ENCODE measurements around the gene ZNF385D. TPM values are rescaled to one million over a fixed set of nuclear protein-coding genes. Genes with fewer than 3 reads are reported as not detected.
"Not testable (repeated sequence)": the region's sequence is repeated elsewhere in the genome, so short reads cannot be mapped to it uniquely, and the experiment has no call there.

ZNF385D gene
- total RNA-seq, 1 donor from 2014 or later: 28.5 TPM

DNA sequence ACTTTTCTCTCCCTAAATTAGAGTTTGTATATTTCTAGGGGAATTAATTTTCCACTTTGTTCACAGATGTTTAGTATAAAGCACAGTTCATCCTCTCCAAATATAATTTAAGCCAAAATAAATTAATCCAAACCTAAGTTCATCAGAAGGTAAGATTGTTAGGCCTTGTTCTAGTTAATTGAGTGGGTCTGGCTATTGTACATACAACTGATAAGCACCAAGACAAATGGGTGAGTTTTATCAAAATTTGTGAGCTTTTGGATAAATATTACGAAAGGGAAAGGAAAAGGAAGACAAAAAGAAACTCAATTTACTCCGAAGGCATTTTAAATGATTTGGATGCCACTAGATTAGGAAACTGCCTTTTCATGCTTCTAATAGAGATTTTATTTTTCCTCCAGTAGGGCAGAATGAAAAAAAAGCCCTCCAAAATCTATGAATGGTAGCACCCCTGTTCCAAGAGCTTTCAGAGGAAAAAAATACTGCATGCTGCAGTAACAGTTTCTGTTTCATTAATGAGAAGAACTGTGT, 304.0 kb downstream of the ZNF385D start:
- DNase-seq (ENCODE audit: low spot score): no peak

DNA sequence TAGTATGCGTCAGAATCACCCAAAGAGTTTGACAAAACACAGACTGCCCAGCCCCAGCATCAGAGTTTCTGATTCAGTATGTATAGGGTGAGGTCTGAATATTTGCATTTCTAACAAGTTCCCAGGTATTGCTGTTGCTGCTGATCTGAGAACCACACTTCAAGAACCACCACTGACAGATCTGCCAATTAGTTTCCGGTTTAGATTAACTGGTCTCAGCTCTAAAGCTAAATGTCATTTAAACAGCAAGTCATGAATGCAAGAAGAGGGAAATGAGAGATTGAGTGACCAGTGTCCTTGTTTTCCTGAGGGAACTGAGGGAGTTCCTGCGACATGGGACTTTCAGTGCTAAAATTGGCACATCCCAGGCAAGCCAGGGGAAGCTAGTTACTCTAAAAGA, 305.0 kb downstream of the ZNF385D start:
- DNase-seq (ENCODE audit: low spot score): no peak

DNA sequence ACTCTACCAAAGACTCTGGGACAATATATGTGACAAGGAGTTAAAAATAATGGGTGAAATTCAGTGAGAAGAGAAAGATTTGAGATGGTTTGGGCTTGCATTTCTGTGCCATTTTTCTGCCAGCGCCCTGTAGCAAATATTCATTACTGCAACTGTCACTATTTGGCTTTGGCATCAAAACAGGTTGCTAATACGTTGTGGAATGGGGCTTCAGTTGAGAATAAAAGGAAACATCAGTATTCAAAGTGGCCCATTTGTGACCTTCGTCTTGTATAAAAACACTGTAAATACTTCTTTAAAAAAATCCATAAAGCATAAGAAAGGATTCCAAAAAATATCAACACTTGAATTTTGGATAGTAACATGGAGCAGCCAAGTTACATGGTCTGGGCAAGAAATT, 309.2 kb downstream of the ZNF385D start:
- DNase-seq (ENCODE audit: low spot score): no peak

DNA sequence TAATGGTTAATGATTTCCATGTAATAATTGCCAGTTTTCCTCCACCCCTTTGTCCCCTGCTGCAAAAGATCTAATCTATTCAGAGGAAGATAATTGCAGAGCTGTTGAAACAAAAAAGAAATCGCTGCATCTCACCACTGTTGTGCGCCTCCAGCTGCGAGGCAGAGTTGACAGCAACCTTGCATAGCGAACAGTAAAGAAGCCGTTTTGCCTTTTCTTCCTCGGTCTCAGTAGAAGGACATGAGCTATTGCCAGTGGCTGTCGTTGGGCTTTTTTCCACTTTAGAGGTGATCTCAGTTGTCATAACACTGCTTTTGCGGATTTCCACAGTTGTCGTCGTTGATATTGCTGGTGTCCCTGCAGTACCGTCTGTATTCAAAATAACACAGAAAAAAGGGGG, 314.2 kb downstream of the ZNF385D start:
- no peak for DNase-seq (ENCODE audit: low spot score)

DNA sequence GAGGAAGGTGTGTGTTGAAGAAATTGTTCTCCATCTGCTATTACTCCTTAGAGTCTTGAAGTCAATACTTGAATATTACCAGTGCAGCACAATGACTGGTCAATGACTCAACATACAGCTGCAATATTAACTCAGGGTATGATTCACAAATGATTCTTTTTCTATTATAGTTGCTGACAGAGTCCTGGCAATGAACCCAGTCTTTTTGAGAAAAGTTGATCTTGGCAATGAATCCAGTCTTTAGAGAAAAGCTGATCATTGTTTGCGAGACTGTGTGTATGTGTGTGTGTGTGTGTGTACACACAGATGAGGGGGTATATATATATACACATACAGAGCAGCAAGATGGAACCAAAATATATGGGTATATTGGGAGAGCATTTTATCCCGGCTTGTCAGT, 315.1 kb downstream of the ZNF385D start:
- DNase-seq (ENCODE audit: low spot score): no peak

DNA sequence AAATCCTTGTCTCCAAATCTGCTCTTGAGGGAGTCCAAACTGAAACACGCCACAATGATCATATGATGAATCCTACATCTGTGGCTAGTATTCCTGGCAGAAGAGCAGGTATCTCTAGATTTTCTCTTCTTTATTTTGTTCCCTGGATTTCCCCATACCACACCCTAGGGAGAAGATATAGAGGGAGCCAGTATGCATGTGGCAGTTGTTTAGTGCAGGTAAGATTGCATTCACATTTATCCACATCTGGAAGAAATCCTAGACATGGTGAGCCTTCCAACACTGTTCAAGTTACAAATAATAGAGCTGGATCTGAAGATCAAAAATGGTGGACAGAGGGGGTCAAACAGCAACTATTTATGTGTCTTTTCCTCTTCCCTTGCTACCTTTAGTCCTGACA, 316.7 kb downstream of the ZNF385D start:
- DNase-seq (ENCODE audit: low spot score): no peak

DNA sequence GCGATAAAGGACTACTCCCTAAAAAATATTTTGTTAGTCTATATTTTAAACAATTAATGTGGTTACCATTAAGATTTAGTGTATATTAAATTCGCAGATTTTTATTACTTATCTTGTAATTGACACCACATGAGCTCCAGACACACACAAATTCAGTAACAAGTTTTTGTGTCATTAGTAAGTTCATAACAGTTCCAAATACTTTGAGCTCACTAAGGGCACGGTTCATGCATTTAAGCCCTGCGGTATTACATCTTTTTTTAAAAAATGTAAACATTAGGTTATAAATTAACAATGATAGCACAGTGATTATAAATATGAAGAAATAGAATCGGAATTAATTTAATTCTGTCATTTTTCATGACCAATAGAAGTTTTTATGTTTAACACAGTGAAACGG, 317.3 kb downstream of the ZNF385D start:
- no peak for DNase-seq (ENCODE audit: low spot score)

DNA sequence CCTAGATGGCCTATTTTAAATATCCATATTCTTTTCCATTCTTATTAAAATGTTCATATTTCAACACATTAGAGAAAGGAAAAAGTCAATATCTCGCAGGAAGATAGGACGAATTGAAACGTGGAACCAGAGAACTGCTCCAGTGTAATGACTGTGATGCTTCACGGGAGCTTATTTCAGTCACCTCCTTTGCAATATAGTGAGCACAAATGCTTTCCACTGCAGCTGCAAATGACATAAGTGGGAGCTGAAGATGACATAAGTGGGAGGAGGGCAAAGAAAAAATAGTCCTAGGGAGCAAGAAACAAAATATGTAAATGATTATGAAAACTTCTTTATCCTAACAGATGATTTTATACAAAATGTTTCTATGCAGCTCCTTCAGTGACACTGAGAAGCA, 324.1 kb downstream of the ZNF385D start:
- DNase-seq (ENCODE audit: low spot score): no peak

DNA sequence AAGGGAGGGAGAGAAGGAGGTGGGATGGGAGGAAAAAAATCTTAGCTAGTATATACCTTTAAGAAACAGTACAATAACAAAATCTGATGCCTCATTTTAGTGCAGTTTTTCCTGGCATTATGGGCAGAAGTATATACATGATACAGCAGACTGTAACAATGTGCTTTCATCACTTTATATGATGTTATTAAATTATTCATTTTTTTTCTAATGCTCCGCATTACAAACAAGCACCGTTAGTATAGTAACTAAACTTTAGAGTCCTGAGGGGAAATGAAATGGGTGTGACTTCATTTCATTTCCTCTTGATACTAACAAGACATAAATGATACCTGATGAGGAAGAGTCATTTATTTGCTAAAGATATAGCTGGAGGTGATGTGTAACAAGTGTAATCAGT, 325.3 kb downstream of the ZNF385D start:
- no peak for DNase-seq (ENCODE audit: low spot score)

DNA sequence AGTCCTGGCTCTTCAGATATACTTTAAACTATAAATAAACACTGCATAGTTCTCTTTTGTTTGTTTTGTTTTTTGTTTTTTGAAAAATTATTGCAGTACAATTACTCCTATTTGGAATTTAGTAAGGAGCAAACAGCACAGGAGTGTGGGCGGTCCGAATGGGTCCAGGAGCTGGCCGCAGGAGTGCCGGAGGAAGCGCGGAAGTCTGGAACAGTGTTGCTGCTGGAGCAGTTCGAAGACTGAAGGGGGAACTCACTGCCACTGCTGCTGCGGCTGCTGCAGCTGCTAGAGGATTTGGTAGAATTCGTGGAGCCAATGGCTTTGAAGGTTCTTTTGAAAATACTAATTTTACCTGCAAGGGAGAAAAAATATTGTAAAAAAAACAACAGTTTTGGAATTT, 329.9 kb downstream of the ZNF385D start:
- DNase-seq (ENCODE audit: low spot score): no peak

DNA sequence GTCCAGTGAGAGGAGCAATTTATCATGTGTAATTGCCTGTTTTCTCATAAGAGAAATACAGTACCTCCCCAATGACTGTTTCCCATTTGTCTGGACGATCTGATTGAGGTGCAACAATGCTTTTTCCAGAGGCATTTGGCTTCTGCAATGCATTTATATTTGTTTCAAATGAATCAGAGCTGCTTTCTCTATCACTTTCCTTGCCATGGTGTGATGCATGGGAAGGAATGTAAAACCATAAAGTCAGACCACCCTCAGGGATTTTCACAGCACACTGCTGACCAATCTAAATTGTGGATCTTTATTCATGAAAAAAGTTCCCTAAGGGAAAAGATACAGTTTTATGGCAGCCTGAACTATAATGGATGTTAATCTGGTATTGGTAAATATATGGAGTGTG, 333.0 kb downstream of the ZNF385D start:
- DNase-seq (ENCODE audit: low spot score): no peak

DNA sequence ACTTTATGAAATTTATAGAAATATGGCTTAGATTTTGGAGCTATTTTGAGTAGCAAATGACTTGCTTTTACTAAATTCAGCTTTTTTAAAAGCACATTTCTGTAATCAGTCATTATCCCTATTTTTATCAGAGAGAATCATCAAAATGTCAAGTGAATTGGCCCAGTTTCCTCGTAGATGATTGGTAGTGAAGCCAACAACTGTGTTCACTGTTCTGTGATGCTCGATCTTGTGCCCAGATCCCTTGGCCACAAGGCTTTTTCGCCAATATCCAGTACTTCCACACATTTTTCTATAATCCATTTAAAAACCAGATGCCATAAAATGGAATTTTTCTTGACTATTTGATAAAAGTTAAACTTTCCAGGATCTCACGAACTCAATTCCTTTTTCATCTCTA, 336.5 kb downstream of the ZNF385D start:
- no peak for DNase-seq (ENCODE audit: low spot score)

DNA sequence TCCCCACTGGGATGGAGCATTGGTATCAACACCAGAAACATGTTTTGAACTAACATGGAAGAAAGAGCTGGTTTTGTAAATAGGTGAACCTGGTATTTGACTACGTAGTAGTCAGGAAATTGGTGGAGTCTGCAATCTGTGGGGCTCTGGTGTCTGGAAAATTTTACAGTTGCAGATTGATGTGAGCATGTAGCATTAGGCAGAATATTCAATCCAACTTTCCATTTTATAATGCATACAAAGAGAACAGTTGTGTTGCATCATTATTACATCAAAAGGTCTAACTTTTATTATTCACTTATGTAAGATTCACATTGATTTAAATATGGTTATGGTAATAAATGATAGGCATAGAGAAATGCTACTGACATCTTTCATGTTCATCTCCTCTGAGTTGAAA, 340.0 kb downstream of the ZNF385D start:
- no peak for DNase-seq (ENCODE audit: low spot score)

DNA sequence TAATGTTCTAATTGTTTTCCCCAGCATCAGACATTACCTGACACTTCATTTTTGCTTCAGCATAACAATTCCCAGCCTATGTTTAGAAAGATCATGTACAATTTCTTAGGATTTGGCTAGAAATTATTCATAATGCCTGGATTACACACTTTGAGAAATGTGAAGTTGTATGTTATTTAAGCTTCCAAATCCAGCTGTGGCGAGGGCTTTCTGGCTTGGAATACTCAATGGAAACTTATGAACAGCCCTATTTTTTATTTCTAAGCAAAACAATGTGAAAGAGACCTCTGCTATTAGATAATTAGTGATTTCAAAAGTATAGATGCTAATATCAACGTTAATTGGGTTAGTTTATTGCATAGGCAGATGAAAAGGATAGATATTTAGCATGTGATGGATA, 341.6 kb downstream of the ZNF385D start:
- DNase-seq (ENCODE audit: low spot score): no peak

DNA sequence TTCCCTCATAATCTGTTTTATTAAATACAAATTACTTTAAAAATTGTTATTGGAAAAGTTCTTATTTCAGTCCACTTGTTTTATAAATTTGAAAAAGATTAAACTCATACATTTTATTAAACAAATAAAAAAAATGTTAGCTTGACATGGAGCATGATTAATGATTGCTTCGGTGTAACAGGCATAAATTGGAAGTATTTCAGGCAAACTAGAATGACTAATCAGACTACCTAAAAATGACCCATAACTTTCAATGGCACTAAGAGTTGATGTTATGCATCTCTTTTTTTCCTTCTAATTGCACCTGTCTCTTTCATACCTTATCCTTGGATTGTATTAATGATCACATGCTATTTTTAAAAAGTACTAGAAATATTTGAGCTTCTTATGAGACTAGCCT, 343.3 kb downstream of the ZNF385D start:
- DNase-seq (ENCODE audit: low spot score): no peak

DNA sequence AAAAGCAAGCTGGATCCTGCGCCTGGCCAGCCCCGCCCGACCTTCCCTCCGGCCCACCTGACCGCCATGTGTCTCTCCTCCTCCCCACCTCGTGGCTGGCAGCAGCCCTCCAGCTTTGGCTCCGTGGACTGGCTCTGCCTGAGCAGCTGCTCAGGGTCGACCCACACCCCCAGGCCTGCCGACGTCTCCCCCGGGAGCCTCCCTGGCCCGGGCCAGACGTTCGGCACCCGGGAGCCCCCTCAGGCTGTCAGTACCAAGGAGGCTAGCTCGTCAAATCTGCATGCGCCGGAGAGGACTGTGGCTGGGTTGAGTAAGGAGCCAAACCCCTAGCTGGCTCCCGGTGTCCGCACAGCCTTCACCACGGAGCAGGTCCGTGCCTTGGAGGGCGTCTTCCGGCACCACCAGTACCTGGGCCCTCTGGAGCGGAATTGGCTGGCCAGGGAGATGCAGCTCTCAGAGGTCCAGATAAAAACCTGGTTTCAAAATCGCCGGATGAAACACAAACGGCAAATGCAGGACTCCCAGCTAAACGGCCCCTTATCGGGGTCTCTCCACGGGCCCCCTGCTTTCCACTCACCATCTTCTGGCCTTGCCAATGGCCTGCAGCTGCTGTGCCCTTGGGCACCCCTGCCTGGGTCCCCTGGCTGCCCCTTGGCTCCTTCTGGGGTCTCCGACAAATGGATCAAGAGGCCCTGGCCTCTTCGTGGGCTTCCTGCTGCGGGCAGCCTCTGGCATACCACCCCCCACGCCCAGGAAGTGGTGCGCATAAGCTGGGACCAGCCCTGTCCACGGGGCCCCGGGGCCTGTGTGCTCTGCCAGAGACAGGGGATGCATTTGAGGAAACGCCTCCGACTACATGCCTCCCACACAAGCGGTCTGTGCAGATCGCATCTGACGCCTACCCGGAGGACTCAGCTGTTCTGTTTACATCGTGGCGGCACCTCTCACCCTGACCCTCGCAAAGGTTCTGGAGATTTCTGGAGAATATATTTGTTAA, 345.0 kb downstream of the ZNF385D start:
- no peak for DNase-seq (ENCODE audit: low spot score)

DNA sequence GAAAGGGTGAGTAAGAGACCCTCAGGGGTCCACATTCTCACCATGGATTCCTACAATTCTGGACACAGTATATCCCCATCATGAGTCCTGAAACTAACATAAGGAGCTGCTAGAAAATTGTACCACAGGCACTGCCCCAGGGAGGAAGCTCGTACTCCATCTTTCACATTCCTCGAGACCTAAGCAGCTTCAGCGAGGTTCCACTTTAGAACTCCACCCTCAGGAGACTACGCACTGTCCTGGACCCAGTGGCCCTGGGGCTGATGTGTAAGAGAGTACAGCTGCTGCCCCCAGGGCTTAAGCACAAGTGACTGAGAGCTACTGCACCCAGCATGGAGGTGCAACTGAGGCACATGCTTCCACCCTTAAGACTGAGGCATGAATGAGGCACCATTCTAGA, 352.5 kb downstream of the ZNF385D start:
- DNase-seq (ENCODE audit: low spot score): no peak

DNA sequence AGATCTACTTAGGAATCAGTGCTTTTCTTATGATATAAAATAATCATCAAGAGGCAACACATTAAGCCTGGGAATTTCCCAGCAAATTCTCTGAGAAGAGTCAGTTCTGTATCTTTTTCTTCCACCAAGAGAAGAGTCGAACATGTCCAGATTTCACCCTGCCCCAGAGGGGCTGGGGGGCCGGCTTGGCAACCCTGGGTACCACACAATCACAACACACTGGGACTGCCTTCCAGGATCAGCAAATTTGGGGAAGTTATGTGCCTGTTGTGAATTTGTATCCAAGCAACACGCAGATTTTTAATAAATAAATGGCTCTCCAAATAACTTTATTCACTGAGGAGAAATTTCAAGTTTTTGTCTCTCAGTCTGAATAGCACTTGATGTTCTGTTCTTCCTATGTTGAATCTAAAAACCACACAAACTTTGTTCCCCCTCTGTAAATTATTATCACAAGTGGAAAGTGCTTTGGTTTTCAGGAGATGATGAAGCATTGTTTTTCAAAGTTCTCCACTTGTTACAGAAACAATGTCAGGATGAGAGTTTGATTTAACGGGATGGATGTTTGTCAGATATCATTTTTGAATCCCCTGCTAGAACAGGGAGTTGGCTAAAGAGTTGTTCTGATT, 357.2 kb downstream of the ZNF385D start:
- no peak for DNase-seq (ENCODE audit: low spot score)

DNA sequence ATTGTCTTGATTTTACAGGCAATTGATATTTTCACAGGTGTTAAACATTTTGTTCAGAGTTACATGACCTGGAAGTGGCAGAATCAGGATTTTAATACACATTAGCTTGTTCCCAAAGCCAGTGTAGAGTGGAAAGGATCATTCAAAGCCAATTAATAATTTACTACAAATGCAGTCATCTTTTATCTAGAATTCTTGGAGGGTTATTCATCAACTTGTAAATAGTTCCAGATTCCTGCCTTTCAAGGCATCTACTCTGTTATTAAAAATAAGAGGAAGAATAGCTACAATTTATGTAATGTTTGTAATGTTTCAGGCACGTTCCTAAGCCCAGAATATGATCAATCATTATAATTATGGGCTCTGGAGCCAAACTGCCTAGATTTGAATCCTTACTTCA, 358.5 kb downstream of the ZNF385D start:
- DNase-seq (ENCODE audit: low spot score): no peak

DNA sequence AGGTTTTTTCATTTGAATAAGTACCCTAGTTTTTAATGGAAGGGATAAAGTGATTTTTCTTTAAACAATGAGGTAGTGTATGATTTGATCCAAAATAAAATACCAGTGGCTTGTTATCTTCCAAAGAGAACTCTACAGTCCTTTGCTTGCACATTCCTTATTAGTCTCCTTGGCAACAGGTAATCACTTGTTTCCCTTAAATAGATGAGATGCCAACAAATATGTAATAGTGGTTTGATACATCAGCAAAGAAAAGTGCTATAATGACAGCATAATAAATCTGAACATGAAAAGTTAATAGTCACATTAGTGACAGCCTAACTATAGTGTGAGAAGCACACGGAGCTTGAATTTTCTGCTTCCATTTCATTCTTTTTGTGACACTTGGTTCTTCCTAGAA, 360.2 kb downstream of the ZNF385D start:
- no peak for DNase-seq (ENCODE audit: low spot score)

DNA sequence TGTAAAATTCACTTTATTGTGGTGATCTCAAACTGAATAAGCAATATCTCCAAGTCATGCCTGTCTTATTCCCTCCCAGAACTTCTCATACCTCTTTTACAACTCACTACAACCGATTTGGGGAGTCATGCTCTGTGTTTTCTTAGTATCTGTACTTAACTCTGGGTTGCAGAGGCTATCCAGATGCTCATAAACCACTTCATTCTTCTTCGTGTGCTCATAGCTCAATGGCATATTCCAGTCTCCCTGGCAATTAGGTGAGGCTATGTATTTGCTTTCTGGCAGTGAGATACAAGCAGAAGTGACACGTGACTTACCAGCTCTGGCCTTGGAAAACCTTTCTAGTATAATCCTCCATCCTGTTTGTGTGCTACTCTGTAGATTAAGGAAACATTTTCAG, 360.9 kb downstream of the ZNF385D start:
- no peak for DNase-seq (ENCODE audit: low spot score)

DNA sequence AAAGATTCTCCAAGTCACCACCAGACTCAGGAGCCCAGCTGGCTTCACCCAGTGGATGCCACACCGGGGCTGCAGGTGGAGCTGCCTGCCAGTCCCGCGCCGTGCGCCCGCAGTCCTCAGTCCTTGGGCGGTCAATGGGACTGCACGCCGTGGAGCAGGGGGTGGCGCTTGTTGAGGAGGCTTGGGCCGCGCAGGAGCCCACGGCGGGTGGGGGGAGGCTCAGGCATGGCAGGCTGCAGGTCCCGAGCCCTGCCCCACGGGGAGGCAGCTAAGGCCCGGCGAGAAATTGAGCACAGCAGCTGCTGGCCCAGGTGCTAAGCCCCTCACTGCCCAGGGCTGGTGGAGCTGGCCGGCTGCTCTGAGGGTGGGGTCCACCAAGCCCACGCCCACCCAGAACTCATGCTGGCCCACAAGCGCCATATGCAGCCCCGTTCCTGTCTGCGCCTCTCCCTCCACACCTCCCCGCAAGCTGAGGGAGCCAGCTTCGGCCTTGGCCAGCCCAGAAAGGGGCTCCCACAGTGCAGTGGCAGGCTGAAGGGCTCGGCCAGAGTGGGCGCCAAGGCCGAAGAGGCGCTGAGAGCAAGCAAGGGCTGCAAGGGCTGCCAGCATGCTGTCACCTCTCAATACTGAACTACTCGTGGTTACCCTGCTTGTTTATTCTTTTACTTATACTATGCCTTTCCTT, 363.7 kb downstream of the ZNF385D start:
- DNase-seq (ENCODE audit: low spot score): not testable (repeated sequence)

All from ureter (tissue), 1 donor.